LNCAP (cell line): ENCODE data around the gene KATNA1.

ENCODE experiments used
- TF ChIP-seq, protein P1 (sequence below): fragments of 450-650 bp; IDR thresholded peaks from 2 replicates; pipeline ENCODE4 v1.5.1; 2017; ENCODE audit warnings: mild to moderate bottlenecking

KATNA1 gene

GRCh38 chr6:149634315-149634714 lies 14.2 kb downstream of the KATNA1 start:
- TF ChIP-seq, protein P1, sequence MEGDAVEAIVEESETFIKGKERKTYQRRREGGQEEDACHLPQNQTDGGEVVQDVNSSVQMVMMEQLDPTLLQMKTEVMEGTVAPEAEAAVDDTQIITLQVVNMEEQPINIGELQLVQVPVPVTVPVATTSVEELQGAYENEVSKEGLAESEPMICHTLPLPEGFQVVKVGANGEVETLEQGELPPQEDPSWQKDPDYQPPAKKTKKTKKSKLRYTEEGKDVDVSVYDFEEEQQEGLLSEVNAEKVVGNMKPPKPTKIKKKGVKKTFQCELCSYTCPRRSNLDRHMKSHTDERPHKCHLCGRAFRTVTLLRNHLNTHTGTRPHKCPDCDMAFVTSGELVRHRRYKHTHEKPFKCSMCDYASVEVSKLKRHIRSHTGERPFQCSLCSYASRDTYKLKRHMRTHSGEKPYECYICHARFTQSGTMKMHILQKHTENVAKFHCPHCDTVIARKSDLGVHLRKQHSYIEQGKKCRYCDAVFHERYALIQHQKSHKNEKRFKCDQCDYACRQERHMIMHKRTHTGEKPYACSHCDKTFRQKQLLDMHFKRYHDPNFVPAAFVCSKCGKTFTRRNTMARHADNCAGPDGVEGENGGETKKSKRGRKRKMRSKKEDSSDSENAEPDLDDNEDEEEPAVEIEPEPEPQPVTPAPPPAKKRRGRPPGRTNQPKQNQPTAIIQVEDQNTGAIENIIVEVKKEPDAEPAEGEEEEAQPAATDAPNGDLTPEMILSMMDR: no peak

- TF ChIP-seq, protein P1: no peak
Measured at GRCh38 chr6:149628875-149629510, 19.5 kb downstream of the KATNA1 start.

- TF ChIP-seq, protein P1: no peak
Measured at GRCh38 chr6:149627672-149628071, 20.8 kb downstream of the KATNA1 start.

GRCh38 chr6:149615805-149616204 lies 32.7 kb downstream of the KATNA1 start:
- TF ChIP-seq, protein P1: no peak

DNA sequence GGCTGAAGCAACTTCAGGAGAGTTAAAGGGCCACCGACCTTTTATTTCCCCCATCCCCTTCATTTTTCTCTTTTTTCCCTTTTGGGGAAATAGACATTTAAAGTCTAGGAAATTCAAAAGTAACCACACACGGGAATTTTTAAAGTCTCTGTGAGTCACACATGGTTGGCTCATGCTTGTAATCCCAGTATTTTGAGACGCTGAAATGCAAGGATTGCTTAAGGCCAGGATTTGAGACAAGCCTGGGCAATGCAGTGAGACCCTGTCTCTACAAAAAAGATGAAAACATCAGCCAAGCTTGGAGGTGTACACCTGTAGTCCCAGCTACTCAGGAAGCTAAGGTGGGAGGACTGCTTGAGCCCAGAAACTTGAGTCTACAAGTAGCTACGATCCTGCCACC lies 34.2 kb downstream of the KATNA1 start:
- TF ChIP-seq, protein P1: no peak

DNA sequence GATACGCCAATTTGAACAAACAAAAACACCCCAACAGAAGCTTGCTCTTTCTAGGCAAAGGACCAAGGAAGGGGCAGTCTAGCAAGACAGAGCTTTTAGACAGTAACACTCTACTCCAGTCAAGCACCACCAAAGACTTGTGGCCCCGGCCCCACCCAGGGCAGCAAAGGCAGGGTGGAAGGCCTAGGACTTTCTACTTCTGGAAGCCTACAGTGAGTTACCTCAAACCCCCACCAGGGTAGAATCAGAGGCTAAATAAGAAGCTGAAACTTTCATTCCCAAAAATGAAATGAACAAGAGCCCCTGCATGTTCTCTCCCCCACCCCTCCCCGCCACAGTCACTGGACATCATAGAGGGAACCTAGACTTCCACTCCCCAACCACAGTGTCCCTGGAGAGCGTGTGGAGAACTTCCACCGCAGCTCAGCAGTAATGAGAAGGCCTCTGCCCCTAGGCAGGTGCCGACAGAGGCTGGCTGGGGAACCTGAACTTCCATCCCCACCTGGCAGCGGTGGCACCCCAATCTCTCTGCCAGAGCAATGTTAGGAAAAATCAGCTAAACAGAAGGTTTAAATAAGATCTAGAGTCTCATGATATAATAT lies 40.0 kb downstream of the KATNA1 start:
- TF ChIP-seq, protein P1: no peak

DNA sequence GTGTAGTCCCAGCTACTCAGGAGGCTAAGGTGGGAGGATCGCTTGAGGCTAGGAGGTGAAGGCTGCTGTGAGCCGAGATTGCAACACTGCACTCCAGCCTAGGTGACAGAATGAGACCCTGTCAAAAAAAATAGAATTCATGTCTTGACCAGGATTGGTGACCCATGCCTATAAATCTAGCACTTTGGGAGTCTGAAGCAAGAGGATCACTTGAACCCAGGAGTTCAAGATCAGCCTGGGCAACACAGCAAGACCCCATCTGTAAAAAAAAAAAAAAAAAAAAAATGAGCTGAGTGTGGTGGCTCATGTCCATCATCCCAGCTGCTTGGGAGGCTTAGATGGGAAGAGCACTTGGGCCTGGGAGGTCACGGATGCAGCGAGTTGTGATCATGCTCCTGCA lies 48.0 kb downstream of the KATNA1 start:
- TF ChIP-seq, protein P1: no peak
